HG03280 (cell line): Measurements from ENCODE around the gene UPB1.
"Not testable (repeated sequence)": the region's sequence is repeated elsewhere in the genome, so short reads cannot be mapped to it uniquely, and the experiment has no call there.

Source experiments
- ATAC-seq: cut with Tn5 transposase; IDR thresholded peaks from one replicate; pipeline ENCODE4 v1.9.1; 2021; ENCODE audit warnings: mild to moderate bottlenecking, moderate library complexity; ENCODE audit not compliant: unreplicated experiment

The UPB1 gene

GRCh38 chr22:24525416-24526037 is 30.4 kb downstream of the UPB1 start:
- peak; percentile 86 for ATAC-seq

- no peak for ATAC-seq
Observed at GRCh38 chr22:24526191-24526590, 31.1 kb downstream of the UPB1 start.

GRCh38 chr22:24529898-24530297 is 34.8 kb downstream of the UPB1 start:
- ATAC-seq, result no peak

- not testable (repeated sequence) for ATAC-seq
Observed at GRCh38 chr22:24530968-24531367, 35.8 kb downstream of the UPB1 start.

- no peak for ATAC-seq
Observed at GRCh38 chr22:24532075-24532474, 36.9 kb downstream of the UPB1 start.

GRCh38 chr22:24535348-24535747 is 40.2 kb downstream of the UPB1 start:
- ATAC-seq, result no peak

GRCh38 chr22:24536089-24536488 is 41.0 kb downstream of the UPB1 start:
- ATAC-seq, result no peak

GRCh38 chr22:24540470-24540869 is 45.3 kb downstream of the UPB1 start:
- no peak for ATAC-seq

GRCh38 chr22:24541681-24542515 is 46.8 kb downstream of the UPB1 start:
- ATAC-seq, result no peak

GRCh38 chr22:24542641-24543040 is 47.5 kb downstream of the UPB1 start:
- no peak for ATAC-seq

- no peak for ATAC-seq
Observed at GRCh38 chr22:24543185-24543601, 48.1 kb downstream of the UPB1 start.

GRCh38 chr22:24543679-24544243 is 48.6 kb downstream of the UPB1 start:
- no peak for ATAC-seq

GRCh38 chr22:24548812-24549211 is 53.7 kb downstream of the UPB1 start:
- no peak for ATAC-seq

GRCh38 chr22:24550028-24550901 is 55.1 kb downstream of the UPB1 start:
- ATAC-seq, result no peak

- ATAC-seq, result no peak
Observed at GRCh38 chr22:24550902-24551435, 55.8 kb downstream of the UPB1 start.

GRCh38 chr22:24552503-24553286 is 57.6 kb downstream of the UPB1 start:
- not testable (repeated sequence) for ATAC-seq

GRCh38 chr22:24553597-24554312 is 58.6 kb downstream of the UPB1 start:
- ATAC-seq, result no peak

GRCh38 chr22:24554313-24555164 is 59.4 kb downstream of the UPB1 start, which contains the start of gene GUCD1:
GUCD1 (minus strand) TSS chr22:24555138; CDS start chr22:24554991, 147 bp downstream.
- ATAC-seq, result no peak
